ENCODE results near the gene APOO. TPM values are rescaled to one million over a fixed set of nuclear protein-coding genes. Genes with fewer than 3 reads are reported as not detected.
"Not testable (repeated sequence)": the region's sequence is repeated elsewhere in the genome, so short reads cannot be mapped to it uniquely, and the experiment has no call there.

The APOO gene
- total RNA-seq, 1 experiment from 2014 or later, result 69.9 TPM

DNA sequence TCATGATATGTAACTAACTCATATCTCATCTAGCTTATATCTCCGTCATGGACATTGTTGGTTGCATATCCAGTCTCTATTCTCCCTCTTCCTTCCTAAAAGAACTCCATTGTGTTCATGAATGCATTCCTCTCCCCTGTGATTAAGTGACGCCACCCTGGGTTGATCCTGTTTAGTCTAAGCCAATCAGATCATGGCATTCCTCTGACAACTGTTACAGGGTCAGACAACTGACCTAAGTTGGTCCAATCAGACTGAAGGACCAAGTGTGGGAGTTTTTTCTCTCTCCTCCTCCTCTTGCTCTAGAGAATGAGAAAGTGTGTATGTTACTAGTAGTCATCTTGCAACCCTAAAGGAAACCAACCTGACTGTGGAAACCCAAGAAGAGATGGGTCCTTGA, 3.6 kb downstream of the APOO start:
- DNase-seq (ENCODE audit: low read depth), result no peak

GRCh38 chrX:23902419-23902818, 5.3 kb downstream of the APOO start:
- DNase-seq (ENCODE audit: low read depth), result peak; percentile 61

GRCh38 chrX:23901805-23902204, 5.9 kb downstream of the APOO start:
- DNase-seq (ENCODE audit: low read depth), result peak; percentile 87

- DNase-seq (ENCODE audit: low read depth), result peak; percentile 97
Observed at GRCh38 chrX:23901060-23901459, 6.7 kb downstream of the APOO start.

DNA sequence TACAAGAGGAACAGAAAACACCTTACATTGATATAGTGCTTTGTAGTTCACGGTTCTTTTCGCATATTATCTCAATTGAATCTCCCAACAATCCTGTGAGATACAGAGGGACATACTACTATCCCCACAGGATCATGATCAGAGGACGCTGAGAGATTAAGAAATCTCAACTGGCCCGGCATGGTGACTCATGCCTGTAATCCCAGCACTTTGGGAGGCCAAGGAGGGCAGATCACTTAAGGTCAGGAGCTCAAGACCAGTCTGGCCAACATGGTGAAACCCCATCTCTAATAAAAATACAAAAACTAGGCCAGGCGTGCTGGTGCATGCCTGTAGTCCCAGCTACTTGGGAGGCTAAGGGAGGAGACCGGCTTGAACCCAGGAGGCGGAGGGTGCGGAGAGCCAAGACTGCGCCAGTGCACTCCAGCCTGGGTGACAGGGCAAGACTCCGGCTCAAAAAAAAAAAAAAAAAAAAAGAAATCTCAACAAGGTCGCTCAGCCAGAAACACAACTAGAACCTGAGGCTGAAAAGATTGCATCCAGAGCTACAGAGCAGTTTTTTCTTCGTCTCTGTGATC, 7.4 kb downstream of the APOO start:
- DNase-seq (ENCODE audit: low read depth), result peak; percentile 65

- peak; percentile 87 for DNase-seq (ENCODE audit: low read depth)
Observed at GRCh38 chrX:23898412-23898959, 9.3 kb downstream of the APOO start.

- DNase-seq (ENCODE audit: low read depth), result peak; percentile 21
Observed at GRCh38 chrX:23896981-23897380, 10.8 kb downstream of the APOO start.

GRCh38 chrX:23896539-23896938, 11.2 kb downstream of the APOO start:
- DNase-seq (ENCODE audit: low read depth), result not testable (repeated sequence)

- DNase-seq (ENCODE audit: low read depth), result not testable (repeated sequence)
Observed at GRCh38 chrX:23894993-23895392, 12.7 kb downstream of the APOO start.

DNA sequence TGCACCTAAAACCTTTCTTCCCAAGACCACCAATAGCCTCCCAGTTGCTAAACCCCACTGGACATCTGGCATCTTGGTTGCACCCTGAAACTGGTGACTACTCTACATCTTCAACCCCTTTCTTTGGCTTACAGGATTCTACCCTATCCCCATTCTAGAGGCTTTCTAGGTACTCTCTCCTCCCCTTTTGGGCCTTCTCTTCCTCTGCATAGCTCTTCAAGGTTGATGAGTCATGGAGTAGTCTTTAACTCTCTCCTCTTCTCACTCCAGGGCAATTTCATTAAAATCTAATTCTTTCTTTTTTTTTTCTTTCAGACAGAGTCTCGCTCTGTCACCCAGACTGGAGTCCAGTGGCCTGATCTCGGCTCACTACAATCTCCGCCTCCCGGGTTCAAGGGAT, 16.8 kb downstream of the APOO start:
- DNase-seq (ENCODE audit: low read depth), result peak; percentile 67

DNA sequence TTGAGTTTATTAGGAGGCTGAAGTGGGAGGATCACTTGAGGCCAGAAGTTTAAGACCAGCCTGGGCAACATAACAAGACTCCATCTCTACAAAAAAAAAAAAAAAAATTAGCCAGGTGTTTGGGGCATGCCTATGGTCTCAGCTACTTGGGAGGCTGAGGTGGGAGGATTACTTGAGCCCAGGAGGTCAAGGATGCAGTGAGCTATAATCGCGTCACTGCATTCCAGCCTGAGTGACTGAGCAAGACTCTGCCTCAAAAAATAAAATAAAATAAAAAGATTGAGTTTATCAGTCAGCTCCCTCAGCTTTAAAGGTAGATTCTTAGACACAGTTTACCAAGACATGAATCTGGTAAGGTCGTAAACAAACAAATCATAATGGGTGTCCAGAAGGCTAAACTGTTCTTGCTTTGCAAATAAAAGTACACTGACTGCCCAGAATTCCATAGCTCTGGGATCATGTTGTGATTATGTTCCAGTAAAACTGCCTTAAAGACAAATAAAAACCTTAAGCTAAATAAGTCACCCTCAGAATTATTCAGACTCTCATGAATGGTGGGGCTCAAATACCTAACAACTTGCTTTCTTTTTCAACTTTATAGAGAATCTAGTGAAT, 18.7 kb downstream of the APOO start:
- DNase-seq (ENCODE audit: low read depth), result peak; percentile 60

- DNase-seq (ENCODE audit: low read depth), result no peak
Observed at GRCh38 chrX:23887918-23888317, 19.8 kb downstream of the APOO start.

DNA sequence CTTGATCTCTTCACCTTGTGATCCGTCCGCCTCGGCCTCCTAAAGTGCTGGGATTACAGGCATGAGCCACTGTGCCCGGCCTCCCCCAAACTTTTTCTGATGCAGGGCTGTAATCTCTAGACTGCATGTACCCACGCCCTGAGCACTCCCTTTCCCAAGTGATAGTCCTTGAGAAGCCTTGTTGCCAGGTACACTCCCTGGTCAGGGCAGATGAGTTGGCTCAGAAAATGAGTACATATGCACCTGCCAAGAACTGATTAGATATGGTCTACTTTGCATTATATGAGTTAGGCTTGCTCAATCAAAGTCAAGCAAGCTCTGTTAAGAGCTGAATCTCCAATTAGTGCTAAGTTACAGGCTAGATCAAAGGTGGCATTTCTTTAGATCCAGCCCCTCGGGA, 20.3 kb downstream of the APOO start:
- DNase-seq (ENCODE audit: low read depth), result no peak

- DNase-seq (ENCODE audit: low read depth), result peak; percentile 34
Observed at GRCh38 chrX:23885803-23886202, 21.9 kb downstream of the APOO start.

DNA sequence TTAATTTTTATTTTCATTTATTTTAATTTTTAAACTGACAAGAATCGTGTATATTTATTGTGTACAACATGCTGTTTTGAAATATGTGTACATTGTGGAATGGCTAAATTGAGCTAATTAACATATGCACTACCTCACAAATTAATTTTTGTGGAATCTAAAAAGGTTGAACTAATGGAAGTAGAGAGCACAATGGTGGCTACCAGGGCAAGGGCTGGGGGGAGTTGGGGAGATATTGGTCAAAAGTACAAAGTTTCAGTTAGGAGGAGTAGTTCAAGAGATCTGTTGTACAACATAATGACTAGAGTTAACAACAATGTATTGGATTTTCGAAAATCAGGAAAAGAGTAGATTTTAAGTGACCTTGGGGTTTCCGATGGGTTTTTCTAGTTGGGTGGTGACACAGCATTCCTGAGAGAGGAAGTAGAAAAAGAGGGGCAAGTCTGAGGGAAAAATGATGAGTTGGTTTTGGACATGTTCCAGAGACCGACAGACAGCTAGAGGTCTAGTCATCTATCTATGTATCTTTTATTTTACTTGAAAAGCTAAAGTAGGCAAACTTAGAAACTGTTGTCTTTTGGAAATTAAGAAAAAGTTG, 23.2 kb downstream of the APOO start:
- peak; percentile 77 for DNase-seq (ENCODE audit: low read depth)

DNA sequence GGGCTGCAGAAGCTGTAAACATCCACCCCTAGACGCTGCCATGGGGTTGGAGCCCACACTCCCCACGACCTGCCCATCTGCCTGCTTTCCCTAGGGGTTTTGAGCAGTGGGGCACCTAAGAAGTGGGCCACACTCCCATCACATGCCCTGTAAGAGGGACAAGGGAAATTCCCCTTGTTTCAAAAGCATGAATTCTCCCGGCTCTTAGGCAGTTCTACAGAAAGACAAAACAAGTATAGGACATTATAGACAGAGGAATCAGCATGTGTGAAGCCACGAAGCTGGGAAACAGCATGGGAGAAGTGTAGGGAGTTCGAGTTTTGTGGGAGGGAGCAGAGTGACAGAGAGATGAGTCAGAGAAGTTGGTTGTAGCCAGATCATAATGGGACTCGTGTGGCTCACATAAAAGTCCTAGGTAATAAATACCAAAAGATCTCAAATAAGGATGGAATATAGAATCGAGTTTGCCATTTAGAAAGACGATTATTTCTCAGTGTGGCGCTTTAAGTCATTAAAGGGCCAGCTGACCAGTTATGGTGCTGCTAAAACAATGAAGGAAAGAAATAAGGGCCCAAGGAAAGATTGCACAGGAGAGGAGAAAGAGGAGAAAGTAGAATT, 23.9 kb downstream of the APOO start:
- peak; percentile 92 for DNase-seq (ENCODE audit: low read depth)

GRCh38 chrX:23879380-23880090, 28.2 kb downstream of the APOO start:
- DNase-seq (ENCODE audit: low read depth), result no peak

DNA sequence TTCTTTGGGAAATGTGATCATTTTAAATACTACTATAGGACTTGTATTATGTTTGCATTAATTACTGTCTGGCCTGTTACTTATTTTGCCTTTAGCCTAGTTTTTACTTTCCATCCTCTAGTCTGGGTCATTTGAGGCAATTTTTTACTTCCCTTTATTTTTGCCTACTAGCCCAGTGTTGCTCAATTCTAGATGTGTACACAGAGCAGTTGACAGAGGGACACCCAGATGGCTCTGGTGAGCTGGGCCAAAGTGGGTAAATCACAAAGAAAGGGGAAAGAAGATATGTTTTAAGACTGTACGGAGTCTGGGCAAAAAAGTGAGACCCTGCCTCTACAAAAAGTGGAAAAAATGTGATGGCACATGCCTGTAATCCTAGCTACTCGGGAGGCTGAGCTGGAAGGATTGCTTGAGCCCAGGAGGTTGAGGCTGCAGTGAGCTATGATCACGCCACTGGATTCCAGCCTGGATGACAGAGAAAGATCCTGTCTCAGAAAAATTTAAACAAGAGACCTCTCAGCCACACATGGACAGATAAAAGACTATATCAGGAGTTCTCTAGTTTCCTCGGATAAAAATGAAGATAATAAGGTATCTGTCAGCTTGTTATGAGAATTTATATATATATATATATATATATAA, 35.7 kb downstream of the APOO start:
- DNase-seq (ENCODE audit: low read depth), result no peak

- no peak for DNase-seq (ENCODE audit: low read depth)
Observed at GRCh38 chrX:23870041-23870440, 37.7 kb downstream of the APOO start.

- no peak for DNase-seq (ENCODE audit: low read depth)
Observed at GRCh38 chrX:23864742-23865326, 42.9 kb downstream of the APOO start.

GRCh38 chrX:23861952-23862351, 45.8 kb downstream of the APOO start:
- not testable (repeated sequence) for DNase-seq (ENCODE audit: low read depth)
